Measurements from ENCODE around the gene SH2D3C.
A peak's percentile ranks its signal among the peaks of the same experiment; 100 is the strongest.

The SH2D3C gene

GRCh38 chr9:127739614-127740330 lies 38.7 kb downstream of the SH2D3C start:
- no peak for DNase-seq

- DNase-seq: no peak
Measured at GRCh38 chr9:127738666-127739065, 39.8 kb downstream of the SH2D3C start.

- DNase-seq: peak; percentile 11
Measured at GRCh38 chr9:127735530-127736185, 42.8 kb downstream of the SH2D3C start.

DNA sequence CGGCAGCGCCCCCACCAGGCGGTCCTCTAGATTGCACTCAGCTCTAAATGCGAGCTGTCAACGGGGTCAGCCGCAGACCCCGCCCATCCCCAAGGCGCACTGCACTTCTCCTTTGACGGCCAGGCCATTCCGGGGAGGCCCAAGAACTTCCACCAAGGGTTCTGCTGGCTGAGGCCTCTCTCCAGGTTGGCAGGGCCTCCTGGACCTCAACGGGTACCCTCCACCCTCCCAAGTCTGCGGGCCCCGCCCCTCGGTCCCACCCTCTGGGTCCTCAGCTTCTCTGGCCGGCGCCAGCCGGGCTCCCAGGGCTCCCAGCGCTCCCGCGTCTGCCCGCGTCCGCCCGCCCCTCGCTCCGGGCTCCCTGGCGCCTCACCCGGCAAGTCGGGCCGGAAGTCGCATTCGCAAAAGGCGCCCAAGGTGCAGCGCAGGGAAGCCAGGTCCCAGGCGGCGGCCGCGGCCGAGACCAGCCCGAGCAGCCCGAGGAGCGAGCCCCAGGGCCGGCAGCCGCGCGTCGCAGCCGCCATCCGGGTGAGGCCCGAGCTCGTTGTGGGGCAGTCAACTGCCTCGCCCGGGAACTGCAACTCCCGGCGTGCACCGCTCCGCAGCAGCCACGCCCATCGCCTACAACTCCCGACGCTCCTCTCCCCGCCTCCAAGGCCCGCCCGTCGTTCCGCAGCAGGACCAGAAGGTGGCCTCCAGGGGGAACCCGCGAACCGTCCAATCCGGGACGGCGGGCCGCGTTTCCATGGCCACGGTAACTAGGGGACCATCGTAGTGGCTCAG lies 43.5 kb downstream of the SH2D3C start, which contains the start of gene TOR2A:
Gene TOR2A (minus strand): TSS at position 548 of the 783 bp plus-strand sequence. CDS start 24 bp downstream, at position 524.
- DNase-seq: peak; percentile 99

DNA sequence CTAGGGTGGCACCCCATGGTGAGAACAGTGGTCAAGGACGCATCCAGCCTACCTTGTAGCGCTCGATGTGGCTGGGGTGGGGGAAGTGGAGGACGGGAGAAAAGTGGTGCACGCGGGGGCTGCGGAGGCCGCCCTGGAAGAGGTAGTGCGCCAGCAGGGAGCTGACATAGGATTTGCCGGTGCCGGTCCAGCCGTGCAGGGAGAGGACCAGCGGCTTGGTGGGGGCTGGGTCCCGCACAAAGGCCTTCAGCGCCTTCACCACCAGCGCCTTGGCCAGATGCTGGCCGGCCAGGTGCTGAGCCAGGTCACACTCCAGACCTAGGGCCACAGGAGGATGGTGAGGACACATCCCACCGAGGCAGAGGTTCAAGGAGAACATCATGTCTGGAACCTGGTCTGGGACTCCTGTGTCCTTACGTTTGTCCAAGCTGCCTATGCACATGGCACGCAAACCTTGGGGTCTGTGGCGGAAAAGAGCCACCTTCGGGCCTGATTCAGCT lies 44.2 kb downstream of the SH2D3C start:
- DNase-seq: no peak

DNA sequence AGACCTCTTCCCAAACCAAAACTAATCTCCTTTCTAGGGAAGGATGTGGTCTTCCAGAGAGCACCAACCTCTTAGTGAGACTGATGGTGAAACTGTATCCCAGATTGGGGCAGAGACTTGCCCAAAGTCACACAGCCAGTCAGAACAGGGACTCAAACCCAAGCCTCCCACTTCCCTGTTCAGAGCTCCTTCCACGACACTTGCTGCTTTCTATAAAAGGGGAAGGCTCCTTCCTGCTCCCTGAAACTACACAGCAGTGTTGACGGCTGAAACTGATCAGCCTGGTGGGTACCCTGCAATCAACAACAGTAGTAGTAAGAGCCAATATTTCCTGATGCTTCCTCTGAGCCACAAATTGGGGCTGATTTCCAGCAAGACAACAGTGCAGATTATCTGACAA lies 44.9 kb downstream of the SH2D3C start:
- no peak for DNase-seq

DNA sequence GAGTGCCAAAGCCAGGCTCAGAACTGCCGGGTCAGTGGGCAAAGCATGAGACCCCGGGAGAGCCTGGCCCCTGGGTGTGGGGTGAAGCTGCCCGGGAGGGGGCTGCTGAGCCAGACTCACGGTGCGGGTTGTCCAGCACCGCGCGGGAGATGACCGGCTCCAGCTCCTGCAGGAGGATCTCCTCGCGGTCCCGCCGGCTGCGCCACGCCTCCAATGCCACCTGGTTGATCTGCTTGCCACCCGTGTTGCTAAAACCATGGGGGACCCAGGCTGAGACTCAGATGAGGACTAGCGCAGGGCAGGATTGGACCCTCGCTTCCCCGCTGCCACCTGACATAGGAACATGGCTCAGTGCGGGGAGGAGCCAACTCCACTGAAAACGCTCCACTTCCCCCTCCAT lies 46.0 kb downstream of the SH2D3C start:
- no peak for DNase-seq

- no peak for DNase-seq
Measured at GRCh38 chr9:127731938-127732337, 46.5 kb downstream of the SH2D3C start.

- DNase-seq: no peak
Measured at GRCh38 chr9:127730799-127731410, 47.6 kb downstream of the SH2D3C start.

GRCh38 chr9:127730262-127730661 lies 48.2 kb downstream of the SH2D3C start:
- no peak for DNase-seq

- DNase-seq: no peak
Measured at GRCh38 chr9:127729522-127730256, 48.8 kb downstream of the SH2D3C start.

GRCh38 chr9:127728808-127729207 lies 49.7 kb downstream of the SH2D3C start:
- no peak for DNase-seq

- DNase-seq: no peak
Measured at GRCh38 chr9:127726871-127727270, 51.6 kb downstream of the SH2D3C start.

- no peak for DNase-seq
Measured at GRCh38 chr9:127724012-127724411, 54.5 kb downstream of the SH2D3C start.

GRCh38 chr9:127723444-127723843 lies 55.0 kb downstream of the SH2D3C start:
- DNase-seq: no peak

DNA sequence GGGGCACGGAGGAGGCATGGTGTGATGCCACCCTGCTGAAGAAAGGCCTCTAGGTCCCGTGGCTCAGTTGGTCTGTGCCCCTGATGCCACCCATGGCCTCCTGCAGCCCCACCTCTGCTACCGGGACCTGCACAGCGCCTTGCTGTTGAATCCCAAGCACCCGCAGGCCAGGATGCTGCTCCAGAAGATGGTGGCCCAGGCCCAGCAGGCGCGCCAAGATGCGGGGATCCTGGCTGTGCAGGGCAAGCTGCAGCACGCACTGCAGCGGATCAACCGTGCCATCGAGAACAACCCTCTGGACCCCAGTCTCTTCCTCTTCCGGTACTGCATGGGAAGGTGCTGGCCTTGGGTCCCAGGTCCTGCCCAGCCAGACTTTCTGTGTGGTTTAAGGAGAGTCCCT lies 55.5 kb downstream of the SH2D3C start:
- no peak for DNase-seq

DNA sequence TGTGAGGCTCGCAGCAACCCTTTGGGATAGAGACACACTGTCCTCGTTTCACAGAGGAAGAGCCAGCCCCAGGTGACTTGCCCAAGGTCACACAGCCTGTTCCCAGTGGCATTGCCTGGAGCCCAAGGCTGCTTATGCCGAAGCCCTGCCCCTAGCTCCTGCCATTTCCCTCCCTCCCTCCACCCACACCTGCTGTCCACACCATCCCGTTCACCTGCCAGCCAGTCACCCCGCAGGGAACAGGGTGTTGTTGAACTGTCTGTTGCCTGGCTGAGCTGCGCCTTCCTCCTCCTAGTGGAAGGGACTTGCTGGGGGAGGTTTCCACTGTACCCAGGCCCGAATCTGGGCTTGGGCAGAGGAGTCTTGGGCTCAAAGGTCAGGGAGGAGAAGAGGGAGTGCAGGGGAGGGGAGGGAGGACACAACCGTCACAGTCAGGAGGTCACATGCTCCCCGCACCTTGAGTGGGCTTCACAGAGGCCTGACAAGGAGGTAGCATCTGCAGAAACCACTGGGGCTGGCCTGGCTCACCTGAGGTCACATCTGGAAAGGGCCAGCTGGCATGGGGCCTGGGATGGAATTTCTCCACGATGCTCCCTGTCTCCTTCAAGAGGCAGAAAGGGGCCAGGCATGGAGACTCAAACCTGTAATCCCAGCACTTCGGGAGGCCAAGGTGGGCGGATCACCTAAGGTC lies 56.3 kb downstream of the SH2D3C start:
- DNase-seq: no peak

- DNase-seq: peak; percentile 43
Measured at GRCh38 chr9:127721391-127721821, 57.1 kb downstream of the SH2D3C start.

- DNase-seq: no peak
Measured at GRCh38 chr9:127720865-127721227, 57.6 kb downstream of the SH2D3C start.

GRCh38 chr9:127720031-127720864 lies 58.2 kb downstream of the SH2D3C start:
- DNase-seq: peak; percentile 43

DNA sequence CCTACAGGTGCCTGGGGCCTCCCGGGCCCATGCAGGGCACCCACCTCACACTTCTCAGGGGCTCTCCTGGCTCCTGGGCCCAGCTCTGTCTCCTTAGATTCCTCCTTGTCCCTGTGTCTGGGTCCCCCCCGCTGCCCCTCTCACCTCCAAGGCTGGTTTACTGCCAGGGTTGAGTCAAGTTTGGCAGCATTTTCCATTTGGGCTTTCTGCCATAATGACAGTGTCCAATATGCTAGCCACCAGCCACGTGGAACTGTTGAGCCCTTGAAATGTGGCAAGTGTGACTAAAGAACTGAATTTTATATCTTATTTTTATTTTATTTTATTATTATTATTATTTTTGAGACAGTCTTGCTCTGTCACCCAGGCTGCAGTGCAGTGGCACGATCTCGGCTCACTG lies 60.7 kb downstream of the SH2D3C start:
- no peak for DNase-seq
